HPDE6-E6E7 (cell line): Measurements from ENCODE around the gene CDH23.

Experiments used
- DNase-seq: peaks from one replicate; pipeline ENCODE4 v3.0.0; 2011; ENCODE audit warnings: missing footprints; ENCODE audit errors: extremely low spot score

The CDH23 gene

GRCh38 chr10:71440506-71441035 lies 43.9 kb downstream of the CDH23 start:
- no peak for DNase-seq

GRCh38 chr10:71442000-71442399 lies 45.3 kb downstream of the CDH23 start:
- no peak for DNase-seq

GRCh38 chr10:71442859-71443570 lies 46.3 kb downstream of the CDH23 start:
- DNase-seq, result no peak

GRCh38 chr10:71443676-71444075 lies 47.0 kb downstream of the CDH23 start:
- no peak for DNase-seq

- no peak for DNase-seq
These were observed 47.7 kb downstream of the CDH23 start for GRCh38 chr10:71444284-71445054.

GRCh38 chr10:71447676-71448075 lies 51.0 kb downstream of the CDH23 start:
- DNase-seq, result no peak

- no peak for DNase-seq
These were observed 51.4 kb downstream of the CDH23 start for GRCh38 chr10:71448146-71448545.

- no peak for DNase-seq
These were observed 52.3 kb downstream of the CDH23 start for GRCh38 chr10:71449026-71449425.

GRCh38 chr10:71451754-71452153 lies 55.0 kb downstream of the CDH23 start:
- DNase-seq, result no peak

- DNase-seq, result no peak
These were observed 56.5 kb downstream of the CDH23 start for GRCh38 chr10:71453186-71453585.

- no peak for DNase-seq
These were observed 57.6 kb downstream of the CDH23 start for GRCh38 chr10:71454347-71454746.

GRCh38 chr10:71455035-71455434 lies 58.3 kb downstream of the CDH23 start:
- DNase-seq, result no peak

GRCh38 chr10:71456631-71457030 lies 59.9 kb downstream of the CDH23 start:
- no peak for DNase-seq

GRCh38 chr10:71457908-71458307 lies 61.2 kb downstream of the CDH23 start:
- DNase-seq, result no peak

GRCh38 chr10:71458387-71458786 lies 61.7 kb downstream of the CDH23 start:
- no peak for DNase-seq

GRCh38 chr10:71459513-71459912 lies 62.8 kb downstream of the CDH23 start:
- no peak for DNase-seq

- no peak for DNase-seq
These were observed 63.9 kb downstream of the CDH23 start for GRCh38 chr10:71460615-71461014.

- DNase-seq, result no peak
These were observed 64.7 kb downstream of the CDH23 start for GRCh38 chr10:71461457-71461856.

GRCh38 chr10:71462062-71462935 lies 65.6 kb downstream of the CDH23 start:
- DNase-seq, result no peak

GRCh38 chr10:71463111-71463510 lies 66.4 kb downstream of the CDH23 start:
- no peak for DNase-seq

GRCh38 chr10:71465551-71466252 lies 69.0 kb downstream of the CDH23 start:
- no peak for DNase-seq
